ENCODE results near the gene P2RY14.

Gene P2RY14

DNA sequence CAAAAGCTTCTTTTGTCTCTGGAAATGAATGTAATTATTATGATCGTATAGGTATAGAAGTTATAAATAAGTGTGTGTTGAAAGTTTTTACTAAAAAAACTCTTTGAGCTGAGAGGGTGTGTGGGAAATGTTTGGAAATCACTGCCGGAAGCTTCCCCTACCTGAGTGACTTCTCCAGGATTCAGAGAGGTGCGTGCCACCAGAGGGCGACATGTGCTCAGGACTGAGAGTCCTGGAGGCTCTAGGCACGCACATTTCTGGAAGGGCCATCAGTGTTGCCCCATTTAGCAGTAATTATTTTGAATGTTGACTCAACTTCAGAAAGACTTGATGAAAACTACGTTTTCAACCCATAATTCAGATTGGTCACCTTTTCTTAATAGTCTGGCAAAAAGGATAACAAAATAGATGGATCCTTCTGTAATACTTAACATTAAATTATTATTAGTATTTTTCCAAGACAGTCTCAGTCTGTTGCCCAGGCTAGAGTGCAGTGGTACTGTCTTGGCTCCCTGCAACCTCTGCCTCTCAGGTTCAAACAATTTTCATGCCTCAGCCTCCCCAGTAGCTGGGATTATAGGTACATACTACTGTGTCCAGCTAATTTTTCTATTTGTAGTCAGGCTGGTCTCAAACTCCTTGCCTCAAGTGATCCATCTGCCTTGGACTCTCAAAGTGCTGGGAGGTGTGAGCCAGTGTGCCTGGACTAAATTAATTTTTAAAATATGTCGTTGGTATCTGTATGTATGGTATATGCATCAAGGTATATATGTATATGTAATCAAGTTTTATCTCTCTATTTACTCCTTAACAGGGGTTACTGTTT lies 109.9 kb downstream of the P2RY14 start:
- Histone ChIP-seq H3K27ac (no peak overlapping the region), H3K4me3 (no peak overlapping the region)
- no peak for TF ChIP-seq CTCF (IDR thresholded peaks at IDR 0.05)
- DNase-seq (ENCODE audit: low spot score) = no peak

GRCh38 chr3:151166161-151166560 lies 112.2 kb downstream of the P2RY14 start:
- Histone ChIP-seq H3K4me3 (no peak overlapping the region), H3K27ac (no peak overlapping the region)
- no peak for TF ChIP-seq CTCF (IDR thresholded peaks at IDR 0.05)

GRCh38 chr3:151165226-151165625 lies 113.1 kb downstream of the P2RY14 start:
- no peak for DNase-seq (ENCODE audit: low spot score)
- H3K27ac ChIP-seq = no peak overlapping the region
- TF ChIP-seq CTCF (IDR thresholded peaks at IDR 0.05) = no peak
- H3K4me3 ChIP-seq = no peak overlapping the region

More at GRCh38 chr3:151166161-151166560, 112.2 kb downstream of the P2RY14 start:
- DNase-seq (ENCODE audit: low spot score) = no peak
